SK-N-SH (cell line): ENCODE data around the gene RBMS3. TPM values are rescaled to one million over a fixed set of nuclear protein-coding genes. Genes with fewer than 3 reads are reported as not detected.

ENCODE experiments used
- CTCF ChIA-PET: fragments of 300-600, 350-600 bp; formaldehyde crosslinking; extraction: SDS; loops from one replicate; lab custom pipeline; 2021; lab: Yijun Ruan, JAX
- POLR2A ChIA-PET: fragments of 350-600 bp; sonication (Branson Sonifier 250); formaldehyde crosslinking; extraction: SDS; loops from one replicate; lab custom pipeline; 2020; ENCODE audit warnings: antibody characterized with exemption, inconsistent platforms; lab: Yijun Ruan, JAX
- DNase-seq: peaks from one replicate; pipeline ENCODE4 v3.0.0; 2012
- H2AFZ ChIP-seq: fragments of 200-600 bp; sonication (generic); 2 replicates; pipeline ENCODE4 v1.8.1; 2016; ENCODE audit warnings: antibody characterized with exemption, mild to moderate bottlenecking, low read depth
- H3F3A ChIP-seq: fragments of 200-600 bp; sonication (generic); replicated peaks from 2 replicates; pipeline ENCODE3; 2016; ENCODE audit warnings: antibody characterized with exemption, mild to moderate bottlenecking; ENCODE audit not compliant: insufficient read depth
- H3K27ac ChIP-seq, 2 experiments: fragments of 200-500 bp in 1 of 2; fragments of 200-600 bp in 1 of 2; sonication (Bioruptor generic) in 1 of 2; sonication (generic), shearing (Covaris generic) in 1 of 2; 2 replicates each; pipeline versions ENCODE4 v1.5.1 to v1.6.1; 2014 to 2016; ENCODE audit warnings: low read depth in 2 of 2, inconsistent platforms in 1 of 2, low read length in 1 of 2, mild to moderate bottlenecking in 1 of 2, mixed read lengths in 1 of 2
- H3K27me3 ChIP-seq: fragments of 200-600 bp; sonication (generic), shearing (Covaris generic); 2 replicates; pipeline ENCODE4 v1.6.1; 2016; ENCODE audit warnings: mixed run types; ENCODE audit not compliant: insufficient read depth
- H3K36me3 ChIP-seq, 2 experiments: fragments of 200-500 bp in 1 of 2; fragments of 200-600 bp in 1 of 2; sonication (Bioruptor generic) in 1 of 2; sonication (generic) in 1 of 2; replicated peaks in 1 of 2; 2 replicates each; pipeline versions ENCODE3 to v1.5.1; 2014 to 2016; ENCODE audit warnings: low read length in 1 of 2, mild to moderate bottlenecking in 1 of 2; ENCODE audit not compliant: insufficient read depth in 2 of 2, control insufficient read depth in 1 of 2
- H3K4me1 ChIP-seq, 2 experiments: fragments of 200-500 bp in 1 of 2; fragments of 200-600 bp in 1 of 2; sonication (Bioruptor generic) in 1 of 2; sonication (generic), shearing (Covaris generic) in 1 of 2; 2 replicates each; pipeline versions ENCODE4 v1.5.1 to v1.6.1; 2014 to 2016; ENCODE audit warnings: low read depth in 1 of 2, low read length in 1 of 2, mixed run types in 1 of 2; ENCODE audit not compliant: insufficient read depth in 2 of 2, control insufficient read depth in 1 of 2
- H3K4me2 ChIP-seq: fragments of 200-600 bp; sonication (generic), shearing (Covaris generic); 2 replicates; pipeline ENCODE4 v1.6.1; 2017; ENCODE audit warnings: mixed run types
- H3K4me3 ChIP-seq, 2 experiments: fragments of 200-500 bp in 1 of 2; fragments of 200-600 bp in 1 of 2; sonication (Bioruptor generic) in 1 of 2; sonication (generic), shearing (Covaris generic) in 1 of 2; 2 replicates each; pipeline versions ENCODE4 v1.5.1 to v1.8.1; 2014 to 2016; ENCODE audit warnings: low read depth in 2 of 2, inconsistent platforms in 1 of 2, low read length in 1 of 2, mild to moderate bottlenecking in 1 of 2, mixed read lengths in 1 of 2, moderate library complexity in 1 of 2
- H3K79me2 ChIP-seq: fragments of 200-600 bp; sonication (generic); 2 replicates; pipeline ENCODE4 v1.8.1; 2017; ENCODE audit warnings: mild to moderate bottlenecking; ENCODE audit not compliant: insufficient read depth
- H3K9ac ChIP-seq: fragments of 200-600 bp; sonication (generic); 2 replicates; pipeline ENCODE4 v1.6.1; 2017; ENCODE audit warnings: mixed run types
- H3K9me2 ChIP-seq: fragments of 200-600 bp; sonication (generic); 2 replicates; pipeline ENCODE4 v1.6.1; 2017; ENCODE audit warnings: mixed run types
- H3K9me3 ChIP-seq: fragments of 200-600 bp; sonication (generic); 2 replicates; pipeline ENCODE4 v1.6.1; 2017; ENCODE audit warnings: mixed run types, mild to moderate bottlenecking, moderate library complexity
- H4K20me1 ChIP-seq: fragments of 200-600 bp; sonication (generic); 2 replicates; pipeline ENCODE4 v1.6.1; 2017; ENCODE audit warnings: mild to moderate bottlenecking, mixed run types; ENCODE audit not compliant: insufficient read depth
- CHD2 ChIP-seq: fragments of 150-350 bp; IDR thresholded peaks from 2 replicates; pipeline ENCODE4 v1.6.1; 2018; ENCODE audit warnings: low read length; ENCODE audit not compliant: partially characterized antibody
- ELF1 ChIP-seq: IDR thresholded peaks from 2 replicates; pipeline ENCODE4 v1.4.0; 2012
- EZH2phosphoT487 ChIP-seq: fragments of 200-600 bp; sonication (generic); IDR thresholded peaks from 2 replicates; pipeline ENCODE4 v1.6.1; 2017; ENCODE audit warnings: low read depth, mixed run types, mild to moderate bottlenecking, antibody characterized with exemption, moderate library complexity, borderline replicate concordance
- FOXJ3 ChIP-seq: sonication (generic); formaldehyde crosslinking; IDR thresholded peaks from 2 replicates; pipeline ENCODE4 v1.5.1; 2020; ENCODE audit warnings: mild to moderate bottlenecking, missing genetic modification reagents
- IRF3 ChIP-seq: fragments of 150-350 bp; IDR thresholded peaks from 2 replicates; pipeline ENCODE4 v1.6.1; 2016; ENCODE audit warnings: mild to moderate bottlenecking, low read depth, low read length
- MXI1 ChIP-seq: IDR thresholded peaks from 2 replicates; pipeline ENCODE4 v1.6.1; 2012; ENCODE audit warnings: mild to moderate bottlenecking, low read depth, low read length, improper control_type of control experiment
- NFIC ChIP-seq: IDR thresholded peaks from 2 replicates; pipeline ENCODE4 v1.4.0; 2012; ENCODE audit warnings: borderline replicate concordance
- NRF1 ChIP-seq: IDR thresholded peaks from 2 replicates; pipeline ENCODE4 v1.6.1; 2012; ENCODE audit warnings: low read depth, mild to moderate bottlenecking, low read length
- RCOR1 ChIP-seq: fragments of 150-350 bp; IDR thresholded peaks from 2 replicates; pipeline ENCODE4 v1.6.1; 2017; ENCODE audit warnings: antibody characterized with exemption, low read length
- RXRA ChIP-seq: IDR thresholded peaks from 2 replicates; pipeline ENCODE4 v1.4.0; 2012; ENCODE audit warnings: low read depth, mild to moderate bottlenecking, borderline replicate concordance
- SIN3A ChIP-seq: IDR thresholded peaks from 2 replicates; pipeline ENCODE4 v1.6.1; 2012; ENCODE audit warnings: low read depth, mild to moderate bottlenecking, low read length, moderate library complexity, borderline replicate concordance
- SMC3 ChIP-seq: IDR thresholded peaks from 2 replicates; pipeline ENCODE4 v1.6.1; 2012; ENCODE audit warnings: low read depth, low read length, improper control_type of control experiment
- TAF1 ChIP-seq: IDR thresholded peaks from 2 replicates; pipeline ENCODE4 v1.6.1; 2012; ENCODE audit warnings: low read depth, mild to moderate bottlenecking, low read length, moderate library complexity, borderline replicate concordance
- TEAD4 ChIP-seq: IDR thresholded peaks from 2 replicates; pipeline ENCODE4 v1.4.0; 2012; ENCODE audit warnings: mild to moderate bottlenecking, borderline replicate concordance; ENCODE audit not compliant: insufficient read depth
- USF2 ChIP-seq: fragments of 150-350 bp; IDR thresholded peaks from 2 replicates; pipeline ENCODE4 v1.6.1; 2017; ENCODE audit warnings: antibody characterized with exemption, low read length, low read depth, borderline replicate concordance
- WGBS: methylation state at CpG from one replicate; pipeline ENCODE4 v1.1.6; 2017; ENCODE audit warnings: low lambda C conversion rate; 5-methylcytosine and 5-hydroxymethylcytosine counted together
- polyA plus RNA-seq, 3 experiments: library from polyadenylated mRNA; depleted of rRNA; stranded (reverse); fragments of >200 nt; gene quantifications; 2 replicates each; pipeline ENCODE4 v1.2.3, GENCODE V29; 2012
- TF ChIP-seq, protein P1 (sequence below): IDR thresholded peaks from 2 replicates; pipeline ENCODE4; 2012
- TF ChIP-seq, protein P2 (sequence below): IDR thresholded peaks from 2 replicates; pipeline ENCODE4 v1.6.1; 2012; ENCODE audit warnings: mild to moderate bottlenecking, low read depth, low read length, moderate library complexity
- TF ChIP-seq, protein P3 (sequence below): IDR thresholded peaks from 2 replicates; pipeline ENCODE4 v1.4.0; 2012; ENCODE audit warnings: low read depth, borderline replicate concordance

Gene RBMS3
- polyA plus RNA-seq, 1 of the 3 experiments (the other 2 are of a cell fraction): 8.2 TPM

- H3K27me3 ChIP-seq: no peaks in the 10 kb centered on the region
- H3K36me3 ChIP-seq: no peaks in the 10 kb centered on the region
- TF ChIP-seq, protein P1, sequence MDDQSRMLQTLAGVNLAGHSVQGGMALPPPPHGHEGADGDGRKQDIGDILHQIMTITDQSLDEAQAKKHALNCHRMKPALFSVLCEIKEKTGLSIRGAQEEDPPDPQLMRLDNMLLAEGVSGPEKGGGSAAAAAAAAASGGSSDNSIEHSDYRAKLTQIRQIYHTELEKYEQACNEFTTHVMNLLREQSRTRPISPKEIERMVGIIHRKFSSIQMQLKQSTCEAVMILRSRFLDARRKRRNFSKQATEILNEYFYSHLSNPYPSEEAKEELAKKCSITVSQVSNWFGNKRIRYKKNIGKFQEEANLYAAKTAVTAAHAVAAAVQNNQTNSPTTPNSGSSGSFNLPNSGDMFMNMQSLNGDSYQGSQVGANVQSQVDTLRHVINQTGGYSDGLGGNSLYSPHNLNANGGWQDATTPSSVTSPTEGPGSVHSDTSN: no peak
- no peak for TF ChIP-seq CHD2
- no peak for TF ChIP-seq ELF1
- TF ChIP-seq TEAD4: no peak
- TF ChIP-seq IRF3: no peak
- no peak for TF ChIP-seq NRF1
- TF ChIP-seq MXI1: no peak; the same call in 1 of the 2 replicates
- TF ChIP-seq FOXJ3 (CRISPR knock-in tag): no peak
- TF ChIP-seq SIN3A: no peak
- TF ChIP-seq RXRA: no peak
- TF ChIP-seq SMC3: no peak
- no peak for TF ChIP-seq TAF1
- no peak for TF ChIP-seq RCOR1
- TF ChIP-seq EZH2phosphoT487: no peak
- TF ChIP-seq, protein P2, sequence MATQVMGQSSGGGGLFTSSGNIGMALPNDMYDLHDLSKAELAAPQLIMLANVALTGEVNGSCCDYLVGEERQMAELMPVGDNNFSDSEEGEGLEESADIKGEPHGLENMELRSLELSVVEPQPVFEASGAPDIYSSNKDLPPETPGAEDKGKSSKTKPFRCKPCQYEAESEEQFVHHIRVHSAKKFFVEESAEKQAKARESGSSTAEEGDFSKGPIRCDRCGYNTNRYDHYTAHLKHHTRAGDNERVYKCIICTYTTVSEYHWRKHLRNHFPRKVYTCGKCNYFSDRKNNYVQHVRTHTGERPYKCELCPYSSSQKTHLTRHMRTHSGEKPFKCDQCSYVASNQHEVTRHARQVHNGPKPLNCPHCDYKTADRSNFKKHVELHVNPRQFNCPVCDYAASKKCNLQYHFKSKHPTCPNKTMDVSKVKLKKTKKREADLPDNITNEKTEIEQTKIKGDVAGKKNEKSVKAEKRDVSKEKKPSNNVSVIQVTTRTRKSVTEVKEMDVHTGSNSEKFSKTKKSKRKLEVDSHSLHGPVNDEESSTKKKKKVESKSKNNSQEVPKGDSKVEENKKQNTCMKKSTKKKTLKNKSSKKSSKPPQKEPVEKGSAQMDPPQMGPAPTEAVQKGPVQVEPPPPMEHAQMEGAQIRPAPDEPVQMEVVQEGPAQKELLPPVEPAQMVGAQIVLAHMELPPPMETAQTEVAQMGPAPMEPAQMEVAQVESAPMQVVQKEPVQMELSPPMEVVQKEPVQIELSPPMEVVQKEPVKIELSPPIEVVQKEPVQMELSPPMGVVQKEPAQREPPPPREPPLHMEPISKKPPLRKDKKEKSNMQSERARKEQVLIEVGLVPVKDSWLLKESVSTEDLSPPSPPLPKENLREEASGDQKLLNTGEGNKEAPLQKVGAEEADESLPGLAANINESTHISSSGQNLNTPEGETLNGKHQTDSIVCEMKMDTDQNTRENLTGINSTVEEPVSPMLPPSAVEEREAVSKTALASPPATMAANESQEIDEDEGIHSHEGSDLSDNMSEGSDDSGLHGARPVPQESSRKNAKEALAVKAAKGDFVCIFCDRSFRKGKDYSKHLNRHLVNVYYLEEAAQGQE: no peak
- no peak for TF ChIP-seq NFIC
- TF ChIP-seq, protein P3, sequence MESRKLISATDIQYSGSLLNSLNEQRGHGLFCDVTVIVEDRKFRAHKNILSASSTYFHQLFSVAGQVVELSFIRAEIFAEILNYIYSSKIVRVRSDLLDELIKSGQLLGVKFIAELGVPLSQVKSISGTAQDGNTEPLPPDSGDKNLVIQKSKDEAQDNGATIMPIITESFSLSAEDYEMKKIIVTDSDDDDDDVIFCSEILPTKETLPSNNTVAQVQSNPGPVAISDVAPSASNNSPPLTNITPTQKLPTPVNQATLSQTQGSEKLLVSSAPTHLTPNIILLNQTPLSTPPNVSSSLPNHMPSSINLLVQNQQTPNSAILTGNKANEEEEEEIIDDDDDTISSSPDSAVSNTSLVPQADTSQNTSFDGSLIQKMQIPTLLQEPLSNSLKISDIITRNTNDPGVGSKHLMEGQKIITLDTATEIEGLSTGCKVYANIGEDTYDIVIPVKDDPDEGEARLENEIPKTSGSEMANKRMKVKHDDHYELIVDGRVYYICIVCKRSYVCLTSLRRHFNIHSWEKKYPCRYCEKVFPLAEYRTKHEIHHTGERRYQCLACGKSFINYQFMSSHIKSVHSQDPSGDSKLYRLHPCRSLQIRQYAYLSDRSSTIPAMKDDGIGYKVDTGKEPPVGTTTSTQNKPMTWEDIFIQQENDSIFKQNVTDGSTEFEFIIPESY: no peak
- no peak for TF ChIP-seq USF2
- ChIA-PET CTCF (interaction anchor here (1.2 to 3.5 kb wide), 4 partner anchors 134 to 364 kb away, joined by 3 to 35 read pairs (median 4); no protein-coding TSS in a partner anchor), POLR2A (interaction anchor here (1.4 to 1.7 kb wide), 3 partner anchors 58 to 364 kb away, joined by 3 to 6 read pairs (median 6); no protein-coding TSS in a partner anchor)
- H3K79me2 ChIP-seq: peaks cover 44% of the 10 kb centered on the region
- H2AFZ ChIP-seq: peak overlapping the region; percentile 90; the same call in 1 of the 2 replicates
- DNase-seq: no peak
- WGBS: 67% methylated on average over 4 of the region's 4 CpGs
- peaks cover 9 to 20% of the 10 kb centered on the region in 2 experiments; a peak in 3 of 4 replicates for H3K4me1 ChIP-seq
- H3K4me2 ChIP-seq: peak overlapping the region; percentile 88
- H3K9me2 ChIP-seq: no peaks in the 10 kb centered on the region
- H3K9ac ChIP-seq: peak overlapping the region; percentile 95
- H3K4me3 ChIP-seq: peak overlapping the region; percentile 72 to 83
- peak overlapping the region; percentile 95 to 96 for H3K27ac ChIP-seq
- H3F3A ChIP-seq: peaks cover 29% of the 10 kb centered on the region
- no peaks in the 10 kb centered on the region for H4K20me1 ChIP-seq
- no peaks in the 10 kb centered on the region for H3K9me3 ChIP-seq
Observed at GRCh38 chr3:29279286-29279685, 1.6 kb upstream of the RBMS3 start.
